GM12878 (cell line): ENCODE results near the gene NBPF14. TPM values are rescaled to one million over a fixed set of nuclear protein-coding genes. Genes with fewer than 3 reads are reported as not detected.
"Not testable (repeated sequence)": the region's sequence is repeated elsewhere in the genome, so short reads cannot be mapped to it uniquely, and the experiment has no call there.

Experiments
- ATAC-seq: fragments of 200-7000 bp; cut with Tn5 transposase; 3 replicates; pipeline ENCODE4 v1.9.1; 2020; ENCODE audit warnings: mild to moderate bottlenecking, moderate library complexity
- BruUV-seq: library from RNA; stranded (reverse); fragments of 400-500 nt; replicated peaks from 2 replicates; lab custom pipeline; 2021; lab: Mats Ljungman, UMichigan
- CTCF ChIA-PET: fragments of 300-600 bp; sonication (Branson Sonifier 250); formaldehyde crosslinking; extraction: SDS; loops from one replicate; lab custom pipeline; 2021; ENCODE audit warnings: inconsistent platforms; lab: Yijun Ruan, JAX
- POLR2A ChIA-PET: fragments of 350-600 bp; formaldehyde crosslinking; extraction: SDS; loops from one replicate; lab custom pipeline; 2021; ENCODE audit warnings: inconsistent platforms; lab: Charles Lee
- RAD21 ChIA-PET: fragments of 300-600 bp; sonication (Branson Sonifier 250); formaldehyde crosslinking; loops from one replicate; lab custom pipeline; 2023; ENCODE audit warnings: antibody characterized with exemption; ENCODE audit not compliant: unreplicated experiment; lab: Charles Lee
- SMC1A ChIA-PET: fragments of 300-600 bp; sonication (Branson Sonifier 250); formaldehyde crosslinking; loops from one replicate; lab custom pipeline; 2023; ENCODE audit not compliant: unreplicated experiment, uncharacterized antibody; lab: Charles Lee
- DNase-seq: peaks from one replicate; pipeline ENCODE4 v3.0.0-alpha.2; 2011; ENCODE audit warnings: low read depth, low spot score
- FAIRE-seq: peaks from 3 replicates; lab custom pipeline; 2011; peaks lifted over from hg19 to GRCh38; lab: Jason Lieb, UNC
- H2AFZ ChIP-seq: 2 replicates; pipeline ENCODE4 v1.6.0; 2011; ENCODE audit warnings: low read depth, low read length, control low read depth; ENCODE audit not compliant: control insufficient read depth
- H3K27ac ChIP-seq: 2 replicates; pipeline ENCODE4 v1.5.1; 2011; ENCODE audit warnings: control low read depth; ENCODE audit not compliant: control insufficient read depth, insufficient read depth
- H3K27me3 ChIP-seq, 2 experiments: replicated peaks in 1 of 2; 2 replicates each; pipeline versions ENCODE4 v1.6.0 to v1.6.1; 2011; ENCODE audit warnings: low read length in 1 of 2; ENCODE audit not compliant: control insufficient read depth in 2 of 2, insufficient read depth in 2 of 2
- H3K36me3 ChIP-seq, 2 experiments: 2 replicates each; pipeline ENCODE4 v1.5.1; 2011; ENCODE audit warnings: low read length in 1 of 2; ENCODE audit not compliant: control insufficient read depth in 2 of 2, insufficient read depth in 2 of 2
- H3K4me1 ChIP-seq: 2 replicates; pipeline ENCODE4 v1.6.1; 2011; ENCODE audit warnings: mild to moderate bottlenecking, low read length, moderate library complexity, mixed read lengths; ENCODE audit not compliant: control insufficient read depth, insufficient read depth
- H3K4me2 ChIP-seq: 2 replicates; pipeline ENCODE4 v1.6.0; 2011; ENCODE audit warnings: control low read depth; ENCODE audit not compliant: control insufficient read depth, insufficient read depth
- H3K4me3 ChIP-seq: fragments of 200-600 bp; sonication (generic); 2 replicates; pipeline ENCODE4 v1.5.1; 2016
- H3K79me2 ChIP-seq: 2 replicates; pipeline ENCODE4 v1.6.0; 2011; ENCODE audit warnings: low read length; ENCODE audit not compliant: control insufficient read depth, insufficient read depth
- H3K9ac ChIP-seq: 2 replicates; pipeline ENCODE4 v1.8.0; 2011; ENCODE audit warnings: low read length, control low read depth, mixed read lengths; ENCODE audit not compliant: control insufficient read depth, insufficient read depth
- H3K9me3 ChIP-seq: replicated peaks from 3 replicates; pipeline ENCODE4 v1.5.1; 2011; ENCODE audit warnings: mild to moderate bottlenecking, low read length; ENCODE audit not compliant: control insufficient read depth, insufficient read depth
- H4K20me1 ChIP-seq: 2 replicates; pipeline ENCODE4 v1.6.0; 2011; ENCODE audit not compliant: control insufficient read depth, insufficient read depth
- BHLHE40 ChIP-seq, 2 experiments: fragments of 450-650 bp in 1 of 2; IDR thresholded peaks; 2 replicates each; pipeline ENCODE4 v1.6.1; 2011 to 2017; ENCODE audit warnings: low read depth in 2 of 2, borderline replicate concordance in 1 of 2, improper control_type of control experiment in 1 of 2, low read length in 1 of 2, mild to moderate bottlenecking in 1 of 2
- FOXM1 ChIP-seq: IDR thresholded peaks from 2 replicates; pipeline ENCODE4 v1.6.1; 2012; ENCODE audit warnings: low read depth, mild to moderate bottlenecking, inconsistent platforms, low read length, moderate library complexity
- HCFC1 ChIP-seq: fragments of 150-350 bp; IDR thresholded peaks from 2 replicates; pipeline ENCODE4 v1.6.1; 2014; ENCODE audit warnings: low read length
- KAT2A ChIP-seq: conservative IDR thresholded peaks from 2 replicates; pipeline ENCODE4 v1.6.1; 2011; ENCODE audit warnings: low read depth, low read length; ENCODE audit not compliant: control insufficient read depth
- MEF2A ChIP-seq: IDR thresholded peaks from 2 replicates; pipeline ENCODE4 v1.6.1; 2011; ENCODE audit warnings: low read depth, mild to moderate bottlenecking, low read length, moderate library complexity; ENCODE audit not compliant: insufficient read depth
- MLLT1 ChIP-seq: fragments of 450-650 bp; IDR thresholded peaks from 2 replicates; pipeline ENCODE4 v1.6.1; 2016; ENCODE audit warnings: mild to moderate bottlenecking
- MTA3 ChIP-seq: IDR thresholded peaks from 2 replicates; pipeline ENCODE4 v1.6.1; 2012; ENCODE audit warnings: low read length, inconsistent platforms, borderline replicate concordance
- NFIC ChIP-seq: IDR thresholded peaks from 2 replicates; pipeline ENCODE4 v1.6.1; 2012; ENCODE audit warnings: low read depth, mild to moderate bottlenecking, inconsistent platforms, low read length, moderate library complexity
- PAX5 ChIP-seq: IDR thresholded peaks from 2 replicates; pipeline ENCODE4 v1.6.1; 2011; ENCODE audit warnings: low read depth, low read length, borderline replicate concordance
- PBX3 ChIP-seq: IDR thresholded peaks from 2 replicates; pipeline ENCODE4 v1.6.1; 2011; ENCODE audit warnings: mild to moderate bottlenecking, low read depth, low read length, moderate library complexity; ENCODE audit not compliant: insufficient replicate concordance
- POLR2A ChIP-seq: IDR thresholded peaks from 2 replicates; pipeline ENCODE4 v1.6.1; 2011; ENCODE audit warnings: low read depth, mild to moderate bottlenecking, low read length
- SMAD1 ChIP-seq: fragments of 450-650 bp; IDR thresholded peaks from 2 replicates; pipeline ENCODE4 v1.6.1; 2018; ENCODE audit warnings: mild to moderate bottlenecking, low read depth; ENCODE audit not compliant: partially characterized antibody
- WGBS: methylation state at CpG from one replicate; pipeline ENCODE4 v1.1.6; 2016; ENCODE audit warnings: low lambda C conversion rate; ENCODE audit not compliant: insufficient replicate concordance, insufficient coverage; ENCODE audit errors: missing lambda C conversion rate; 5-methylcytosine and 5-hydroxymethylcytosine counted together
- in situ Hi-C: fragments of 300-500 bp; cut with MboI; formaldehyde crosslinking; loops from 9 replicates; pipeline ENCODE4 v1.14.3; 2018; ENCODE audit warnings: mixed read lengths
- intact Hi-C: fragments of 100-400 bp; cut with micrococcal nuclease; formaldehyde crosslinking; loops from one replicate; pipeline ENCODE4 v1.14.2; 2022; ENCODE audit not compliant: unreplicated experiment
- polyA plus RNA-seq, 11 experiments: library from polyadenylated mRNA; depleted of rRNA in 4 of 11; unstranded in 6 of 11; stranded (reverse) in 5 of 11; fragments of >200 nt; fragmentation: Nextera tagmentation in 4 of 11; fragmentation: Illumina TruSeq in 1 of 11; extraction: Ambion mirVana in 4 of 11; extraction: Trizol in 1 of 11; gene quantifications; 1 replicate in 1 of 11; 2 replicates in 10 of 11; pipeline versions ENCODE4 v1.2.1 to v1.2.3, GENCODE V29; 2011 to 2016; ENCODE audit warnings: inconsistent platforms in 2 of 11, missing spikeins in 2 of 11, low read depth in 1 of 11
- total RNA-seq, 4 experiments: library from RNA; depleted of rRNA in 3 of 4; stranded (reverse); fragments of >200 nt in 3 of 4; fragmentation: Illumina TruSeq in 1 of 4; extraction: Trizol in 1 of 4; gene quantifications; 2 replicates each; pipeline versions ENCODE4 v1.2.1 to v1.2.3, GENCODE V29; 2013 to 2021

The NBPF14 gene
- total and polyA plus RNA-seq, 10 of the 15 experiments (the other 5 are each of a cell fraction or from before 2014, with no cell fraction given): 0.05 to 6.6 (median 0.81) TPM

GRCh38 chr1:148523205-148524144 lies 72.3 kb downstream of the NBPF14 start:
- CTCF ChIA-PET, H3K27me3 ChIP-seq, RAD21 ChIA-PET, H3K9ac ChIP-seq, H3K4me3 ChIP-seq, DNase-seq, H3K79me2 ChIP-seq, H3K36me3 ChIP-seq, POLR2A ChIA-PET, H3K27ac ChIP-seq, SMC1A ChIA-PET, H3K4me1 ChIP-seq, in situ Hi-C loops, H3K4me2 ChIP-seq, H3K9me3 ChIP-seq, FAIRE-seq, H4K20me1 ChIP-seq, BruUV-seq, H2AFZ ChIP-seq: not testable (repeated sequence)
- intact Hi-C loops: loop anchor here (10.0 kb wide), 1 partner anchor 189 kb away; no protein-coding TSS in a partner anchor
- ATAC-seq: peak; percentile 34
- 15% methylated on average over 15 of the region's 35 CpGs for WGBS

- H3K79me2 ChIP-seq, RAD21 ChIA-PET, H3K4me1 ChIP-seq, SMC1A ChIA-PET, in situ Hi-C loops, CTCF ChIA-PET, H2AFZ ChIP-seq, H4K20me1 ChIP-seq, FAIRE-seq, POLR2A ChIA-PET, H3K9ac ChIP-seq, H3K36me3 ChIP-seq, H3K9me3 ChIP-seq, H3K27me3 ChIP-seq, H3K27ac ChIP-seq: not testable (repeated sequence)
- TSS peak; percentile 100 for BruUV-seq
- 0 out of 2 replicates have a peak overlapping the region, but pooled peaks have one; percentile 9 for H3K4me2 ChIP-seq
- ATAC-seq (peak; percentile 93), DNase-seq (peak; percentile 93)
- intact Hi-C loops: loop anchor here (10.0 kb wide), 1 partner anchor 188 kb away; no protein-coding TSS in a partner anchor
- peak overlapping the region; percentile 50; the same call in 1 of the 2 replicates for H3K4me3 ChIP-seq
- under 1% methylated on average over 29 of the region's 30 CpGs for WGBS
- TF ChIP-seq MTA3 (peak; percentile 100), PAX5 (peak; percentile 87), MEF2A (peak; percentile 90), MLLT1 (peak; percentile 90), PBX3 (peak; percentile 79), SMAD1 (peak; percentile 99), HCFC1 (peak; percentile 64), BHLHE40 (IDR thresholded peaks at IDR 0.05; ENCODE audit: borderline replicate concordance in 1 of 2, low read depth in 2 of 2, low read length in 1 of 2) (peak in 1 of 2 experiments; percentile 43; a peak in 1 of 4 replicates), NFIC (peak; percentile 85), KAT2A (peak; percentile 71; the same call in 1 of the 2 replicates), POLR2A (peak; percentile 50), FOXM1 (peak; percentile 90)
Observed at GRCh38 chr1:148522561-148523204, 73.1 kb downstream of the NBPF14 start.
